PC-9 (cell line): ENCODE results near the gene IL13. TPM values are rescaled to one million over a fixed set of nuclear protein-coding genes. Genes with fewer than 3 reads are reported as not detected.

ENCODE experiments used
- BruUV-seq: library from RNA; stranded (reverse); fragments of 400-500 nt; replicated peaks from 2 replicates; lab custom pipeline; 2021; lab: Mats Ljungman, UMichigan
- CTCF ChIA-PET: fragments of 300-600 bp; sonication (Branson Sonifier 250); formaldehyde crosslinking; loops from one replicate; lab custom pipeline; 2022; ENCODE audit warnings: antibody characterized with exemption; lab: Charles Lee
- POLR2A ChIA-PET: fragments of 300-600 bp; sonication (Branson Sonifier 250); formaldehyde crosslinking; loops from one replicate; lab custom pipeline; 2022; ENCODE audit warnings: antibody characterized with exemption; ENCODE audit not compliant: unreplicated experiment; lab: Charles Lee
- DNase-seq, 2 experiments: peaks; one replicate each; pipeline versions ENCODE4 v3.0.0 to v3.0.0-alpha.2; 2015 to 2022; ENCODE audit warnings: mixed read lengths in 1 of 2
- H2AFZ ChIP-seq: fragments of 200-600 bp; sonication (generic); 2 replicates; pipeline ENCODE4 v1.8.1; 2017; ENCODE audit warnings: antibody characterized with exemption
- H3F3A ChIP-seq: fragments of 200-600 bp; sonication (generic); 2 replicates; pipeline ENCODE4 v1.8.1; 2017; ENCODE audit warnings: antibody characterized with exemption, mild to moderate bottlenecking, low read depth; ENCODE audit not compliant: insufficient read depth
- H3K27ac ChIP-seq: fragments of 200-600 bp; sonication (generic); 2 replicates; pipeline ENCODE4 v1.6.1; 2016; ENCODE audit warnings: mixed run types
- H3K27me3 ChIP-seq: fragments of 200-600 bp; sonication (generic); 2 replicates; pipeline ENCODE4 v1.6.1; 2016; ENCODE audit warnings: low read depth, mixed run types; ENCODE audit not compliant: insufficient read depth
- H3K36me3 ChIP-seq: fragments of 200-600 bp; sonication (generic); 2 replicates; pipeline ENCODE4 v1.6.1; 2016; ENCODE audit warnings: low read depth, mixed run types
- H3K4me1 ChIP-seq: fragments of 200-600 bp; sonication (generic); replicated peaks from 2 replicates; pipeline ENCODE4 v1.6.1; 2016; ENCODE audit warnings: mixed run types; ENCODE audit not compliant: insufficient read depth
- H3K4me2 ChIP-seq: fragments of 200-600 bp; sonication (generic); 2 replicates; pipeline ENCODE4 v1.6.1; 2017; ENCODE audit warnings: mixed run types
- H3K4me3 ChIP-seq: fragments of 200-600 bp; sonication (generic); 2 replicates; pipeline ENCODE4 v1.6.1; 2016; ENCODE audit warnings: mixed run types
- H3K79me2 ChIP-seq: fragments of 200-600 bp; sonication (generic); 2 replicates; pipeline ENCODE4 v1.6.1; 2017; ENCODE audit warnings: low read depth, mixed run types
- H3K9me2 ChIP-seq: fragments of 200-600 bp; sonication (generic); 2 replicates; pipeline ENCODE4 v1.8.1; 2017; ENCODE audit warnings: mild to moderate bottlenecking; ENCODE audit not compliant: insufficient read depth
- H3K9me3 ChIP-seq: fragments of 200-600 bp; sonication (generic); 2 replicates; pipeline ENCODE4 v1.8.1; 2016; ENCODE audit warnings: low read depth; ENCODE audit not compliant: insufficient read depth
- H4K20me1 ChIP-seq: fragments of 200-600 bp; sonication (generic); 2 replicates; pipeline ENCODE4 v1.8.1; 2017; ENCODE audit not compliant: insufficient read depth
- CTCF ChIP-seq: fragments of 200-600 bp; sonication (generic); conservative IDR thresholded peaks from 2 replicates; pipeline ENCODE4 v1.6.1; 2017; ENCODE audit warnings: mixed run types, antibody characterized with exemption, mild to moderate bottlenecking, moderate library complexity
- EZH2 ChIP-seq: fragments of 200-600 bp; sonication (generic); IDR thresholded peaks from 2 replicates; pipeline ENCODE4 v1.8.0; 2017; ENCODE audit warnings: antibody characterized with exemption, low read depth
- intact Hi-C: fragments of 100-400 bp; cut with micrococcal nuclease; formaldehyde crosslinking; loops from one replicate; pipeline ENCODE4 v1.10.0; 2022; ENCODE audit not compliant: unreplicated experiment
- total RNA-seq: library from RNA; stranded (reverse); gene quantifications from 2 replicates; pipeline ENCODE4 v1.2.3, GENCODE V29; 2021

The IL13 gene
- total RNA-seq, 1 experiment from 2014 or later: not detected

DNA sequence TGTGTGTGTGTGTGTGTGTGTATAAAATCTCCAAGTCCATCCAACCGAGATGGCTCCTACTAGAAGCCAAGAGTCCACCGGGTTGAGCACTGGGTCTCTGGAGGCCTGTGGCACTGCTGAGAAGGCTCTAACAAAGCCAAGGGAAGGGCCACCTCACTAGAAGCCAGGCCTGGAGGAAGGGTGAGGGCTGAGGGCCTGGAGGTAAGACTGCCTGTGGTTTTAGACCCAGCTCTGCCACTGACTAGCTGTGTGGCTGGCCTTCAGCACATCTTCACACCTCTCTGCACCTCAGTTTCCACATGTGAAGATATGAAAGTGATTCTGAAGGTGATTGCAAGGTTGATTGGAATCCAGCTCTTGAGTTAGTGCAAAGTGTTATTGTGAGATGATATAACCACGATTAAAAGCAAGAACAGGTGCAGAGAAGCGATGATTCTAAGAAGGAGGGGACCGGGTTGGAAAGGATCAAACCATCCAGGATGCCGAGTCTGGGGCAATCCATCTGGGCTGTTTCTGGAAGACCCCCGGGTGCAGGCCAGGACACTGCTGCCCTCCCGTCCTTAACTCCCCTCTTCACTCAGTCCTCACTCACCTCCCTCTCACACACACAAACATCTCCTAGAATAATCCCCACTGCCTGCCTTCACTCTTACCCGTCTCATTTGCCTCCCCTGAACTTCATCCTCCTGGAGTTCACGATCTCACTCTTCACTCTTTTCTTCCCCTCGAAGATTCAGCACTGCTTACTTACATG, 18.1 kb downstream of the IL13 start:
- ChIA-PET CTCF (no interaction called here), POLR2A (no interaction called here)
- no peaks in the 10 kb centered on the region for H3K9me2 ChIP-seq
- H4K20me1 ChIP-seq: no peaks in the 10 kb centered on the region
- peaks cover 11% of the 10 kb centered on the region for H3K4me1 ChIP-seq
- no peaks in the 10 kb centered on the region for H3K79me2 ChIP-seq
- peaks cover 12% of the 10 kb centered on the region; the same call in 1 of the 2 replicates for H3F3A ChIP-seq
- H3K27ac ChIP-seq: peak overlapping the region; percentile 47; the same call in 1 of the 2 replicates
- intact Hi-C loops: loop anchor here (2.0 to 10.0 kb wide), 4 partner anchors 191 to 611 kb away; partner anchors contain the start of genes GDF9 and UQCRQ
- no peaks in the 10 kb centered on the region for H3K27me3 ChIP-seq
- no TSS peak for BruUV-seq
- H3K9me3 ChIP-seq: no peaks in the 10 kb centered on the region
- H3K4me3 ChIP-seq: no peak overlapping the region
- H3K4me2 ChIP-seq: no peak overlapping the region
- H2AFZ ChIP-seq: no peak overlapping the region
- no peak for TF ChIP-seq EZH2
- no peak for TF ChIP-seq CTCF
- no peaks in the 10 kb centered on the region for H3K36me3 ChIP-seq
- no peak for DNase-seq

DNA sequence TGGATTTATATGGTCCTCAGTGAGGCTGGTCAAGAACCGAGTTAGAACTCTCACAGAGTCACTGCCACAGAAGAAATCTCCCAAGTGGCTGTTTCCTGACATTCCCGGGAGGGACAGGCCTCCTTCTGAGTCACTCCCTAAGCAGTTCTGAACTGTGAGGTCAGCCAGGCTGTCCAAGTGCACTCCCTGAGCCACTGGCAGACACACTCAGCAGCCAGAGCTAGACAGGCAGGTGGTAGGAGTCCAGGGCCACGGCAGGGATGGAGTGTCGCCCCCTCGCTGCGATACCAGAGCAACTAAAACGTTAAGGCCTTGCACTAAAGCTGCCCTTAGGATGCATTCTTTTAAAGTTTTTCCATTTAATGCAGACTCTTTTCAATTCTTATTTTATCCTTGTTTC, 19.2 kb downstream of the IL13 start:
- Histone ChIP-seq H4K20me1 (no peaks in the 10 kb centered on the region), H3K36me3 (no peaks in the 10 kb centered on the region), H3F3A (peaks cover 12% of the 10 kb centered on the region; the same call in 1 of the 2 replicates), H3K9me2 (no peaks in the 10 kb centered on the region), H3K4me3 (no peak overlapping the region), H3K79me2 (no peaks in the 10 kb centered on the region), H3K27me3 (no peaks in the 10 kb centered on the region), H3K4me2 (peak overlapping the region; percentile 44), H3K27ac (peak overlapping the region; percentile 47), H3K4me1 (peaks cover 11% of the 10 kb centered on the region), H2AFZ (no peak overlapping the region), H3K9me3 (no peaks in the 10 kb centered on the region)
- ChIA-PET POLR2A (no interaction called here), CTCF (interaction anchor here (0.5 kb wide), 4 partner anchors 28 to 1292 kb away, joined by 3 to 11 read pairs (median 3); no protein-coding TSS in a partner anchor)
- TF ChIP-seq EZH2: no peak
- peak; percentile 74 for TF ChIP-seq CTCF
- intact Hi-C loops: loop anchor here (2.0 to 10.0 kb wide), 4 partner anchors 190 to 612 kb away; partner anchors contain the start of genes GDF9 and UQCRQ
- peak; percentile 87 to 92 for DNase-seq
- no TSS peak for BruUV-seq

- Histone ChIP-seq H3F3A (peaks cover 12% of the 10 kb centered on the region; the same call in 1 of the 2 replicates), H3K36me3 (no peaks in the 10 kb centered on the region), H3K4me1 (peaks cover 11% of the 10 kb centered on the region), H3K9me3 (no peaks in the 10 kb centered on the region), H3K4me2 (peak overlapping the region; percentile 39; the same call in 1 of the 2 replicates), H3K4me3 (no peak overlapping the region), H2AFZ (no peak overlapping the region), H4K20me1 (no peaks in the 10 kb centered on the region), H3K27ac (no peak overlapping the region), H3K9me2 (no peaks in the 10 kb centered on the region), H3K27me3 (no peaks in the 10 kb centered on the region), H3K79me2 (no peaks in the 10 kb centered on the region)
- DNase-seq: no peak
- no TSS peak for BruUV-seq
- intact Hi-C loops: loop anchor here (2.0 to 10.0 kb wide), 4 partner anchors 189 to 613 kb away; partner anchors contain the start of genes GDF9 and UQCRQ
- ChIA-PET POLR2A (no interaction called here), CTCF (interaction anchor here (0.5 kb wide), 3 partner anchors 29 to 497 kb away, joined by 3 to 11 read pairs (median 3); no protein-coding TSS in a partner anchor)
- no peak for TF ChIP-seq EZH2
- no peak; the same call in 1 of the 2 replicates for TF ChIP-seq CTCF
These were observed 19.9 kb downstream of the IL13 start for GRCh38 chr5:132677682-132678400.
